ENCODE results near the gene CEMIP.
A peak's percentile ranks its signal among the peaks of the same experiment; 100 is the strongest.

Gene CEMIP

GRCh38 chr15:80974914-80975313, 195.7 kb downstream of the CEMIP start:
- TF ChIP-seq POLR2AphosphoS5 (IDR thresholded peaks at IDR 0.05; ENCODE audit: low read depth) (no peak), REST (IDR thresholded peaks at IDR 0.05; ENCODE audit: insufficient replicate concordance, low read depth) (no peak), SPI1 (IDR thresholded peaks at IDR 0.05; ENCODE audit: borderline replicate concordance, low read depth) (no peak), GABPA (IDR thresholded peaks at IDR 0.05; ENCODE audit: low read depth) (no peak), CTCF (IDR thresholded peaks at IDR 0.05; ENCODE audit: insufficient read depth, low read length) (no peak)
- no peak for DNase-seq (ENCODE audit: low read depth in 1 of 2, low spot score in 1 of 2)

GRCh38 chr15:80976851-80977250, 197.7 kb downstream of the CEMIP start:
- H3K4me3 ChIP-seq (replicated peaks; ENCODE audit: insufficient read depth, low read length), result no peak overlapping the region
- TF ChIP-seq SPI1 (IDR thresholded peaks at IDR 0.05; ENCODE audit: borderline replicate concordance, low read depth), result no peak
- no peak for TF ChIP-seq GABPA (IDR thresholded peaks at IDR 0.05; ENCODE audit: low read depth)
- TF ChIP-seq POLR2AphosphoS5 (IDR thresholded peaks at IDR 0.05; ENCODE audit: low read depth), result no peak
- no peak for TF ChIP-seq CTCF (IDR thresholded peaks at IDR 0.05; ENCODE audit: insufficient read depth, low read length)
- TF ChIP-seq REST (IDR thresholded peaks at IDR 0.05; ENCODE audit: insufficient replicate concordance, low read depth), result no peak
- H3K27ac ChIP-seq (replicated peaks), result no peak overlapping the region
- no peak for DNase-seq (ENCODE audit: low read depth in 1 of 2, low spot score in 1 of 2)
- H3K27me3 ChIP-seq (ENCODE audit: insufficient read depth, poor library complexity, severe bottlenecking), result no peaks in the 10 kb centered on the region

More at GRCh38 chr15:80974914-80975313, 195.7 kb downstream of the CEMIP start:
- no peak overlapping the region for H3K4me3 ChIP-seq (replicated peaks; ENCODE audit: insufficient read depth, low read length)
- no peak overlapping the region for H3K27ac ChIP-seq (replicated peaks)
- H3K27me3 ChIP-seq (ENCODE audit: insufficient read depth, poor library complexity, severe bottlenecking), result no peaks in the 10 kb centered on the region

GRCh38 chr15:80977627-80978036, 198.5 kb downstream of the CEMIP start:
- DNase-seq (ENCODE audit: low read depth in 1 of 2, low spot score in 1 of 2), result peak; percentile 38 to 64
- Histone ChIP-seq H3K27me3 (ENCODE audit: insufficient read depth, poor library complexity, severe bottlenecking) (no peaks in the 10 kb centered on the region), H3K27ac (replicated peaks) (no peak overlapping the region), H3K4me3 (replicated peaks; ENCODE audit: insufficient read depth, low read length) (no peak overlapping the region)
- TF ChIP-seq GABPA (IDR thresholded peaks at IDR 0.05; ENCODE audit: low read depth) (no peak), REST (IDR thresholded peaks at IDR 0.05; ENCODE audit: insufficient replicate concordance, low read depth) (no peak), CTCF (IDR thresholded peaks at IDR 0.05; ENCODE audit: insufficient read depth, low read length) (no peak), SPI1 (IDR thresholded peaks at IDR 0.05; ENCODE audit: borderline replicate concordance, low read depth) (no peak), POLR2AphosphoS5 (IDR thresholded peaks at IDR 0.05; ENCODE audit: low read depth) (no peak)

Data from HL-60 (cell line).